GM18870 (cell line): ENCODE data around the gene SMIM28.

Experiments
- ATAC-seq: cut with Tn5 transposase; IDR thresholded peaks from one replicate; pipeline ENCODE4 v1.9.1; 2021; ENCODE audit warnings: moderate library complexity; ENCODE audit not compliant: unreplicated experiment

Gene SMIM28

GRCh38 chr6:138372711-138373463 is 4.8 kb upstream of the SMIM28 start:
- ATAC-seq: no peak

- ATAC-seq: no peak
These were observed 3.5 kb upstream of the SMIM28 start for GRCh38 chr6:138374230-138374629.

GRCh38 chr6:138374815-138375214 is 2.9 kb upstream of the SMIM28 start:
- no peak for ATAC-seq

- no peak for ATAC-seq
These were observed 663 bp upstream of the SMIM28 start for GRCh38 chr6:138377042-138377441.

GRCh38 chr6:138378463-138378862 is 758 bp downstream of the SMIM28 start:
- no peak for ATAC-seq

- no peak for ATAC-seq
These were observed 5.0 kb downstream of the SMIM28 start for GRCh38 chr6:138382498-138383265.

- no peak for ATAC-seq
These were observed 6.1 kb downstream of the SMIM28 start for GRCh38 chr6:138383776-138384175.

GRCh38 chr6:138386897-138387296 is 9.2 kb downstream of the SMIM28 start:
- no peak for ATAC-seq

- ATAC-seq: no peak
These were observed 10.1 kb downstream of the SMIM28 start for GRCh38 chr6:138387577-138388368.

GRCh38 chr6:138389551-138389950 is 11.8 kb downstream of the SMIM28 start:
- no peak for ATAC-seq

GRCh38 chr6:138393871-138394783 is 16.4 kb downstream of the SMIM28 start:
- ATAC-seq: no peak

GRCh38 chr6:138396709-138397108 is 19.0 kb downstream of the SMIM28 start:
- ATAC-seq: no peak

- ATAC-seq: no peak
These were observed 19.7 kb downstream of the SMIM28 start for GRCh38 chr6:138397128-138398122.

- no peak for ATAC-seq
These were observed 22.6 kb downstream of the SMIM28 start for GRCh38 chr6:138400326-138400725.

GRCh38 chr6:138401960-138402837 is 24.5 kb downstream of the SMIM28 start:
- no peak for ATAC-seq

GRCh38 chr6:138402838-138403187 is 25.1 kb downstream of the SMIM28 start:
- no peak for ATAC-seq

GRCh38 chr6:138403324-138403800 is 25.7 kb downstream of the SMIM28 start:
- ATAC-seq: no peak
